ENCODE measurements around the gene RAB12.
"Not testable (repeated sequence)": the region's sequence is repeated elsewhere in the genome, so short reads cannot be mapped to it uniquely, and the experiment has no call there.

Gene RAB12, protein sequence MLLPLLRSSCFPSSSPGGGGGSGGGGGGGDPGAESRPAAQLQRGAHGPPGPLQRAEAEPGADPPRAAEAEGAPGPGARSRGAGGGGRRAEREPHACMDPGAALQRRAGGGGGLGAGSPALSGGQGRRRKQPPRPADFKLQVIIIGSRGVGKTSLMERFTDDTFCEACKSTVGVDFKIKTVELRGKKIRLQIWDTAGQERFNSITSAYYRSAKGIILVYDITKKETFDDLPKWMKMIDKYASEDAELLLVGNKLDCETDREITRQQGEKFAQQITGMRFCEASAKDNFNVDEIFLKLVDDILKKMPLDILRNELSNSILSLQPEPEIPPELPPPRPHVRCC

GRCh38 chr18:8608795-8609658 is at the start of gene RAB12:
Gene RAB12, plus strand, starts transcription at chr18:8609437. Its CDS starts 3 bp downstream, at chr18:8609440.
- Mint-ChIP-seq H3K27ac (peak within 1 kb of the TSS; percentile 92), H3K36me3 (peaks cover 19% of the 10 kb centered on the region), H3K4me3 (peak within 1 kb of the TSS; percentile 85), H3K9me3 (no peaks in the 10 kb centered on the region), H3K4me1 (peaks cover 52% of the 10 kb centered on the region)
- ATAC-seq, result peak; percentile 95
- DNase-seq (ENCODE audit: low spot score in 2 of 2), result peak; percentile 89 to 90

DNA sequence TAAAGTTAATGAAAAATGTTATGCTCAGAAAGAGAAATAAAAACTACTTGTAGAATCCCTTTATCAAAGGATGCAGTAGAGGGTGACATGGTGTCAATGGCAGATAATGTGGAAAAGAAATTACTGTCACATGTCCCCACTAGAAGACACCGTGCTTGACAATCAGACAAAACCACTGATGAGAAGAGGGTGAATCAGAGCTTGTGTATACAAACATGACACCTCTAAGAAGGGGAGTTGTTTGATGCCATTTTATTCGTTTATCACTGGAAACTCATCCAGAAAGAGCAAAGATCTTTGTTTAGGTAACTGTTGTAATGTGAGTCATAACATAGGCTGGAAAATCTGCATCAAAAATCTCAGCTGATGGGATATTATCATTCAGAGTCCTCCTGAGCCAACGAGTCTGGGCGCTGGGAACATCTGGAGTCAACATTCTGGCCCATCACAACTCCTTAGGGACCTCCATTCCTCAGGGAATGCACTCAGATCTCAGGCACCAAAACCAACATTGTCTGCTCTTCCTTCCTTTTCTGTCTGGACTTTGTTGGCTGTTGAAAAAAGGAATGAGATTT is 49.5 kb upstream of the RAB12 start:
- H3K9me3 Mint-ChIP-seq, result no peaks in the 10 kb centered on the region
- no peaks in the 10 kb centered on the region for H3K36me3 Mint-ChIP-seq
- no peak overlapping the region for H3K27ac Mint-ChIP-seq
- ATAC-seq, result no peak
- DNase-seq (ENCODE audit: low spot score in 2 of 2), result no peak
- no peaks in the 10 kb centered on the region for H3K4me1 Mint-ChIP-seq
- no peak overlapping the region for H3K4me3 Mint-ChIP-seq

- Mint-ChIP-seq H3K4me3 (no peak overlapping the region), H3K4me1 (no peaks in the 10 kb centered on the region), H3K9me3 (no peaks in the 10 kb centered on the region), H3K36me3 (no peaks in the 10 kb centered on the region), H3K27ac (no peak overlapping the region)
- DNase-seq (ENCODE audit: low spot score in 2 of 2), result no peak
- no peak for ATAC-seq
Observed at GRCh38 chr18:8561123-8561910, 47.9 kb upstream of the RAB12 start.

DNA sequence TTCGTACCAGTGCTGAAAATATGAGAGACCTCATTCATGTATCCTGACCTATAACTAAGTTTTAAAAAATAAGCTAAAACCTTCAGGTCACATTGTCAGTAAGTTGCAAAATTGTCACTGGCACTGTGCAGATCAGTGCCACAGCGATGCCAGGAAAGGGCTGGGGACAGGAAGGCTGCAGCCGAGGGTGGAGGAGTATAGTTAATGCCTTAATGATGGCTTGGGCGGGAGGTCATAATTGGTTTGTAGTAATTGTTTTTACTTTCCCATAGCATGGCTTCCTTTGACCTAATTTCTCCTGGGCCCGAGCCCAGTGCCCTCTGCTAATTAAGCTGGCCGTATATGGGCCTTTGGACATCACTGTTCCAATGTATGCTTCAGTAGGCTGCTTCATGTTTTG is 47.2 kb upstream of the RAB12 start:
- no peaks in the 10 kb centered on the region for H3K4me1 Mint-ChIP-seq
- H3K36me3 Mint-ChIP-seq, result no peaks in the 10 kb centered on the region
- no peak for DNase-seq (ENCODE audit: low spot score in 2 of 2)
- no peak for ATAC-seq
- no peaks in the 10 kb centered on the region for H3K9me3 Mint-ChIP-seq
- no peak overlapping the region for H3K27ac Mint-ChIP-seq
- H3K4me3 Mint-ChIP-seq, result no peak overlapping the region

DNA sequence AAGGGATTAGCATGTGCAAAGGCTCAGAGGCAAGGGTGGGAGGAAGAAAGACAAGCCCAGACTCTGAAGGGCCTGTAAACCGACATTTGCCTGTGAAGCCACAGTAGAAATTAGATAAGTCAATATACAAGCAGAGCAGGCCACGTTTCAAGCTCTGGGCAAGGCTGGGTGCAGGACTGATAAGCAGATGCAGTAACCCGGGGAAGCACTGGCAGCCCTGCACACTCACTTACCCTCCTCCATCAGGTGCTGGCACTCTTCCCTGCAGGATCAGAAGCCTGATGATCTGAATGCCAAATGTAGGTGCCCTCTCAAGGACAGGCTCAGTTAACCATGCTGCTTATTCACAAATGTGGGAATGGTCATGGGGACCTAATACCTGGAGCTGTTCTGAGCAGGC is 46.3 kb upstream of the RAB12 start:
- H3K4me3 Mint-ChIP-seq, result no peak overlapping the region
- ATAC-seq (peak; percentile 24), DNase-seq (ENCODE audit: low spot score in 2 of 2) (no peak)
- no peaks in the 10 kb centered on the region for H3K9me3 Mint-ChIP-seq
- no peaks in the 10 kb centered on the region for H3K36me3 Mint-ChIP-seq
- no peaks in the 10 kb centered on the region for H3K4me1 Mint-ChIP-seq
- H3K27ac Mint-ChIP-seq, result no peak overlapping the region

GRCh38 chr18:8571399-8571798 is 37.8 kb upstream of the RAB12 start:
- DNase-seq (ENCODE audit: low spot score in 2 of 2) (no peak), ATAC-seq (no peak)
- Mint-ChIP-seq H3K4me1 (no peaks in the 10 kb centered on the region), H3K36me3 (no peaks in the 10 kb centered on the region), H3K27ac (no peak overlapping the region), H3K9me3 (no peaks in the 10 kb centered on the region), H3K4me3 (no peak overlapping the region)

DNA sequence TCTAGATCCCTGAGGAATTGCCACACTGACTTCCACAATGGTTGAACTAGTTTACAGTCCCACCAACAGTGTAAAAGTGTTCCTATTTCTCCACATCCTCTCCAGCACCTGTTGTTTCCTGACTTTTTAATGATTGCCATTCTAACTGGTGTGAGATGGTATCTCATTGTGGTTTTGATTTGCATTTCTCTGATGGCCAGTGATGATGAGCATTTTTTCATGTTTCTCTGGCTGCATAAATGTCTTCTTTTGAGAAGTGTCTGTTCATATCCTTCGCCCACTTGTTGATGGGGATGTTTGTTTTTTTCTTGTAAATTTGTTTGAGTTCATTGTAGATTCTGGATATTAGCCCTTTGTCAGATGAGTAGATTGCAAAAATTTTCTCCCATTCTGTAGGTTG is 35.5 kb upstream of the RAB12 start:
- not testable (repeated sequence) for H3K36me3 Mint-ChIP-seq; H3K27ac Mint-ChIP-seq; DNase-seq (ENCODE audit: low spot score in 2 of 2); H3K4me1 Mint-ChIP-seq; H3K4me3 Mint-ChIP-seq; H3K9me3 Mint-ChIP-seq; ATAC-seq

- Mint-ChIP-seq H3K36me3 (no peaks in the 10 kb centered on the region), H3K9me3 (no peaks in the 10 kb centered on the region), H3K4me3 (no peak overlapping the region), H3K4me1 (no peaks in the 10 kb centered on the region), H3K27ac (no peak overlapping the region)
- DNase-seq (ENCODE audit: low spot score in 2 of 2) (no peak), ATAC-seq (no peak)
Observed at GRCh38 chr18:8584798-8585197, 24.4 kb upstream of the RAB12 start.

- Mint-ChIP-seq H3K4me3 (no peak overlapping the region), H3K27ac (no peak overlapping the region), H3K36me3 (no peaks in the 10 kb centered on the region), H3K4me1 (no peaks in the 10 kb centered on the region), H3K9me3 (peaks cover 7% of the 10 kb centered on the region)
- DNase-seq (ENCODE audit: low spot score in 2 of 2), result no peak
- ATAC-seq, result no peak
Observed at GRCh38 chr18:8586941-8587340, 22.3 kb upstream of the RAB12 start.

DNA sequence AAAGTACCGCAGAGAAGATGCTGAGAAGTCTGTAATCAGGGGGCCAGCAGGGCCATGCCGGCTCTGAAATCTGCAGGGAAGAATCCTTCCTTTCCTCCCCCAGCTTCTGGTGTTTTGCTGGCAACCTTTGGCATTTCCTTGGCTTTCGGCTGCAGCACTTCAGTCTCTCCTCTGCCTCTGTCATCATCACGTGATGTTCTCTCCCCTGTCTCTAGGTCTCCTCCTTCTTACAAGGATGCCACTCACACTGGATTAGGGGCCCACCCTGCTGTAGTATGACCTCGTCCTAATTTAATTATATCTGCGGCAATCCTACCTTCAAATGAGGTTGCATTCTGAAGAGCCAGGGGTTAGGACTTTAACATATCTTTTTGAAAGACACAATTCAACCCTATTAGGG is 13.8 kb upstream of the RAB12 start:
- Mint-ChIP-seq H3K4me3 (no peak overlapping the region), H3K9me3 (peaks cover under 1% of the 10 kb centered on the region), H3K4me1 (no peaks in the 10 kb centered on the region), H3K27ac (no peak overlapping the region), H3K36me3 (no peaks in the 10 kb centered on the region)
- ATAC-seq, result no peak
- DNase-seq (ENCODE audit: low spot score in 2 of 2), result no peak

DNA sequence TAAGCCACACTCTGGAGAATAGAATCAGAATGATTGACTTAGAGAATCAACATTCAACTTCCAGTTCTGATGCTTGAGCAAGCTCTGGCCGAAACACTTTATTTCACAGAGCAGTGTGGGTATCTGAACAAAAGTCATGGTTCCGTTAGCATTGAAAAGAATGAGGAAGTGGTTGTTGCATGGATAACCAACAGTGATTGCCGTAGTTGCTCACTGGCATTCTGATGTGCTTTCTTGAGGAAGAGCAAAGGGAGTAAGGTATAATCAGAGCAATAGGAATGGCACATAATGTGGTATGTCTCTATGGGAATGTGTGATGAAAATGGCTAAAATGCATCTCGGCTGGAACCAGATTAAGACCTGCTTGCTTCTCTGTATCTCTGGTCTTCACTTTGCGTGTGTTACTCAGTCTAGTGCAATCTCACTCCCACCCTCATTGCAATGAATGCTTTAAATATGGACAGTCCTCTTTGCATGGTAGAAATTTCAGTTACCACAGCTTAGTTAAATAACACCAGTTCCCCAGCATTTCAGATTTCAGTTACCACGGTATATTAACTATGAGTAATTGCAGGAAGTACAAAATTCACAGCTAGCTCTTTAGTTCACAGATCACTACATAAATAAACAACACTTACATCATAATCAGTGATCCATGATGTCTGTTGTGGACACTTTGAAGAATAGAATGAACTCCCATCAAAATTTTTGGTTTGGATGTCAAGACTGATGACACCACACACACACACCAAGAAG is 7.8 kb upstream of the RAB12 start:
- no peaks in the 10 kb centered on the region for H3K36me3 Mint-ChIP-seq
- H3K9me3 Mint-ChIP-seq, result no peaks in the 10 kb centered on the region
- H3K4me1 Mint-ChIP-seq, result peaks cover 7% of the 10 kb centered on the region
- no peak overlapping the region for H3K27ac Mint-ChIP-seq
- ATAC-seq (peak; percentile 73), DNase-seq (ENCODE audit: low spot score in 2 of 2) (no peak)
- H3K4me3 Mint-ChIP-seq, result no peak overlapping the region

- Mint-ChIP-seq H3K4me1 (peaks cover 7% of the 10 kb centered on the region), H3K27ac (no peak overlapping the region), H3K36me3 (no peaks in the 10 kb centered on the region), H3K9me3 (no peaks in the 10 kb centered on the region), H3K4me3 (no peak overlapping the region)
- no peak for ATAC-seq
- no peak for DNase-seq (ENCODE audit: low spot score in 2 of 2)
Observed at GRCh38 chr18:8602040-8602439, 7.2 kb upstream of the RAB12 start.

DNA sequence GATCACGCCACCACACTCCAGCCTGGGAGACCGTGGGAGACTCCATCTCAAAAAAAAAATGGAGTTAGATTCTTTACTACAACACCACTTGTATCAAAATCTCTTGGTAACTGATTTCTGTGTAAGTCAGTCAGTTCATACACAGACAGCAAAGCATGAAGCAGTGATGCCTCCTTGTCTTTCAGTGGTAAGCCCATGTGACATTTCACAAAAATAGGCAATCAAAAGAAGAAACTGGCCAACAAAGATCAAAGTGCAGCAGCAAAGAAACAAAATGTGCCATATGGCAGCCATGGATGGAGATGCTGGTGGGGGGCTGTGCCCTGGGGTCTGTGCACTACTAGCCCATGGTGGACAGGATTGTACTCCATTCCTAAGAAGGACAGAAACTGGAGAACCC is 6.7 kb upstream of the RAB12 start:
- H3K4me3 Mint-ChIP-seq, result no peak overlapping the region
- H3K4me1 Mint-ChIP-seq, result peaks cover 7% of the 10 kb centered on the region
- no peaks in the 10 kb centered on the region for H3K36me3 Mint-ChIP-seq
- H3K9me3 Mint-ChIP-seq, result no peaks in the 10 kb centered on the region
- no peak for DNase-seq (ENCODE audit: low spot score in 2 of 2)
- no peak overlapping the region for H3K27ac Mint-ChIP-seq
- no peak for ATAC-seq

DNA sequence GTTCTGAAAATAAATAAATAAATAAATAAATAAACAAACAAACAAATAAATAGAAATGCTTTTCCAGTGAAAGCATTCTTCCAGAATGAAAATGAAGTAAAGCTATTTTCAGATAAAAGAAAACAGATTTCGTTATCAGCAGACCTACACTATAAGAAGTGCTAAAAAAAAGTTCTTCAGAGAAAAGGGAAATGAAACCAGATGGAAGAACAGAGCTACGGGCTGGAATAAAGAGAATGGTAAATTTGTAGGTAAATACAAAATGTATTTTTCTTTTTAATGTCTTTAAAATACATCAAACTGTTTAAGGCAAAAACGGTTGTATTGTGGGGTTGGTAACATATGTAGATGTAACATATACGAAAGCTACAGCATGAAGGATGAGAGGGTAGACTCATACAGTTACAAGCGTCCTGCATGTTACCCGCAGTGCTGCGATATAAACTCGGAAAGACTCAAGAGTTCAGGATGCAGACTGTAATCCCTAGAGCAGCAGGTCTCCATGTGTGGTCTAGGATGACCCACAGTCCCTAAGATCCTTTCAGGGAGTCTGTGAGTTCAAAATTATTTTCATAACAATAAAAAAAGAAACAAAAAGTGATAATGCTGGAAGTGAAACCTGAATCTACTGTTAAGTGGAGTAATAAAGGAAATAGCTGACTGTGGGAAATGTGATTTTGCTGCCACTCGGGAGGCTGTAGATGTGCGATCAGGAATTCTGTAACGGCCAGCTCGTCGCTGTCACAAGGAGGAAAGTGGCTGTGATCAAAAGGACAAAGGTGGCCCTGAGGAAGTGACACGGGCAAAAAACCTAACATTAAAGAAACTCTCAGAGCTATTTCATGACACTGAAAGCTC is 5.3 kb upstream of the RAB12 start:
- Mint-ChIP-seq H3K27ac (peak overlapping the region; percentile 64), H3K36me3 (peaks cover 5% of the 10 kb centered on the region), H3K9me3 (no peaks in the 10 kb centered on the region), H3K4me1 (peaks cover 20% of the 10 kb centered on the region), H3K4me3 (peak overlapping the region; percentile 52)
- DNase-seq (ENCODE audit: low spot score in 2 of 2), result no peak
- no peak for ATAC-seq

Data from stimulated activated effector memory CD8-positive, alpha-beta T cell treated with anti-CD3 and anti-CD28 coated beads, Interleukin-12 subunit alpha, Interleukin-12 subunit beta, amount 100 ng/mL, for 72 hours (primary cell).